DND-41 (cell line): ENCODE measurements around the gene CST11.

ENCODE experiments used
- ATAC-seq: fragments of 200-7000 bp; cut with Tn5 transposase; 3 replicates; pipeline ENCODE4 v1.9.1; 2021; ENCODE audit warnings: low read depth; ENCODE audit not compliant: insufficient read depth
- DNase-seq: peaks from one replicate; pipeline ENCODE4 v3.0.0-alpha.2; 2020
- H2AFZ ChIP-seq: 2 replicates; pipeline ENCODE4 v1.6.0; 2012; ENCODE audit warnings: low read depth, low read length
- H3K27ac ChIP-seq: 2 replicates; pipeline ENCODE4 v1.5.1; 2012; ENCODE audit warnings: low read length, inconsistent platforms
- H3K27me3 ChIP-seq: fragments of 200-600 bp; sonication (generic); 2 replicates; pipeline ENCODE4 v1.6.0; 2012; ENCODE audit warnings: low read length, mild to moderate bottlenecking, inconsistent platforms; ENCODE audit not compliant: insufficient read depth, poor library complexity
- H3K36me3 ChIP-seq: 2 replicates; pipeline ENCODE4 v1.5.1; 2012; ENCODE audit warnings: low read length, inconsistent platforms; ENCODE audit not compliant: insufficient read depth
- H3K4me1 ChIP-seq: 2 replicates; pipeline ENCODE4 v1.5.1; 2012; ENCODE audit warnings: mild to moderate bottlenecking, low read length; ENCODE audit not compliant: insufficient read depth
- H3K4me2 ChIP-seq: 2 replicates; pipeline ENCODE4 v1.6.0; 2012; ENCODE audit warnings: mild to moderate bottlenecking, moderate library complexity, low read length, inconsistent platforms; ENCODE audit not compliant: insufficient read depth
- H3K4me3 ChIP-seq, 2 experiments: fragments of 200-600 bp in 1 of 2; shearing (Covaris generic) in 1 of 2; 2 replicates each; pipeline ENCODE4 v1.5.1; 2012 to 2016; ENCODE audit warnings: inconsistent platforms in 2 of 2, low read length in 2 of 2, mild to moderate bottlenecking in 2 of 2, low read depth in 1 of 2, moderate library complexity in 1 of 2
- H3K79me2 ChIP-seq: 2 replicates; pipeline ENCODE4 v1.6.0; 2012; ENCODE audit warnings: low read length, inconsistent platforms; ENCODE audit not compliant: insufficient read depth
- H3K9ac ChIP-seq: 2 replicates; pipeline ENCODE4 v1.6.0; 2012; ENCODE audit warnings: low read depth, mild to moderate bottlenecking, inconsistent platforms, low read length, moderate library complexity
- H3K9me3 ChIP-seq: 2 replicates; pipeline ENCODE4 v1.5.1; 2012; ENCODE audit warnings: low read length, moderate library complexity, mild to moderate bottlenecking, inconsistent platforms; ENCODE audit not compliant: insufficient read depth, severe bottlenecking
- H4K20me1 ChIP-seq: 2 replicates; pipeline ENCODE4 v1.6.0; 2012; ENCODE audit warnings: low read length; ENCODE audit not compliant: insufficient read depth
- EZH2 ChIP-seq: IDR thresholded peaks from 3 replicates; pipeline ENCODE4 v1.6.1; 2012; ENCODE audit warnings: borderline replicate concordance, low read depth, mild to moderate bottlenecking, moderate library complexity, low read length, inconsistent platforms; ENCODE audit not compliant: severe bottlenecking
- TF ChIP-seq, protein P1 (sequence below): IDR thresholded peaks from 2 replicates; pipeline ENCODE4 v1.5.1; 2012; ENCODE audit warnings: borderline replicate concordance, low read length, moderate library complexity, mild to moderate bottlenecking; ENCODE audit not compliant: poor library complexity, severe bottlenecking; ENCODE audit errors: extremely low read depth

The CST11 gene

DNA sequence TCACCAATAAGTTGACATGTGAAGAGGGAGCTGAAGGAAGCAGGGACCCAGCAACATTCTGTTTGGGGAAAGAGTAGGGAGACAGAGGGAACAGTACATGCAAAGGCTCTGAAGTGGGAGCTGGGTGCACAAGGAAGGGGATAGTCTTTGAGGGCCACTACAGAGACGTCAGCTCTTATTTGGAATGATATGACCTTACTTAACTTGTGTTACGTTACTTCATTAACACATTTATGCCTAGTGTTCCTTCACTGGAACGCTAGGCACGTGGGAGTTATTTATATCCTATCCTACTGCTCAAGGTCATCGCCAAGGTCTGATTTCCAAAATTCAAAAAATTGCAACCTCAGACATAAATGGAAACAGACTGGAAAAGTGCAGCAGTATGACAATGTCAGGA lies 51.6 kb downstream of the CST11 start:
- DNase-seq (no peak), ATAC-seq (no peak)
- no peak overlapping the region for H2AFZ ChIP-seq
- TF ChIP-seq EZH2 = no peak
- TF ChIP-seq, protein P1, sequence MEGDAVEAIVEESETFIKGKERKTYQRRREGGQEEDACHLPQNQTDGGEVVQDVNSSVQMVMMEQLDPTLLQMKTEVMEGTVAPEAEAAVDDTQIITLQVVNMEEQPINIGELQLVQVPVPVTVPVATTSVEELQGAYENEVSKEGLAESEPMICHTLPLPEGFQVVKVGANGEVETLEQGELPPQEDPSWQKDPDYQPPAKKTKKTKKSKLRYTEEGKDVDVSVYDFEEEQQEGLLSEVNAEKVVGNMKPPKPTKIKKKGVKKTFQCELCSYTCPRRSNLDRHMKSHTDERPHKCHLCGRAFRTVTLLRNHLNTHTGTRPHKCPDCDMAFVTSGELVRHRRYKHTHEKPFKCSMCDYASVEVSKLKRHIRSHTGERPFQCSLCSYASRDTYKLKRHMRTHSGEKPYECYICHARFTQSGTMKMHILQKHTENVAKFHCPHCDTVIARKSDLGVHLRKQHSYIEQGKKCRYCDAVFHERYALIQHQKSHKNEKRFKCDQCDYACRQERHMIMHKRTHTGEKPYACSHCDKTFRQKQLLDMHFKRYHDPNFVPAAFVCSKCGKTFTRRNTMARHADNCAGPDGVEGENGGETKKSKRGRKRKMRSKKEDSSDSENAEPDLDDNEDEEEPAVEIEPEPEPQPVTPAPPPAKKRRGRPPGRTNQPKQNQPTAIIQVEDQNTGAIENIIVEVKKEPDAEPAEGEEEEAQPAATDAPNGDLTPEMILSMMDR = no peak
- H3K27ac ChIP-seq = no peak overlapping the region
- H3K4me2 ChIP-seq = no peak overlapping the region
- H3K27me3 ChIP-seq = no peaks in the 10 kb centered on the region
- no peaks in the 10 kb centered on the region for H3K9me3 ChIP-seq
- peaks cover 14% of the 10 kb centered on the region for H4K20me1 ChIP-seq
- no peak overlapping the region for H3K9ac ChIP-seq
- peaks cover 13% of the 10 kb centered on the region; the same call in 1 of the 2 replicates for H3K36me3 ChIP-seq
- no peak overlapping the region for H3K4me3 ChIP-seq
- peaks cover 35% of the 10 kb centered on the region for H3K79me2 ChIP-seq
- no peaks in the 10 kb centered on the region for H3K4me1 ChIP-seq
